ENCODE data around the gene THTPA. TPM values are rescaled to one million over a fixed set of nuclear protein-coding genes. Genes with fewer than 3 reads are reported as not detected.

Gene THTPA
- total and polyA plus RNA-seq, 2 of the 13 experiments (the other 11 are each of a cell fraction or from before 2014, with no cell fraction given): 7.4 to 8.7 TPM

- no peak for TF ChIP-seq ZNF597 (CRISPR knock-in tag; IDR thresholded peaks at IDR 0.05)
- TF ChIP-seq PBX2 (CRISPR knock-in tag; IDR thresholded peaks at IDR 0.05): no peak
- no peak for TF ChIP-seq PAF1 (CRISPR knock-in tag; IDR thresholded peaks at IDR 0.05)
- 0 out of 2 replicates have a peak, but pooled peaks have one; percentile 13 for TF ChIP-seq ZBTB7B (CRISPR knock-in tag; IDR thresholded peaks at IDR 0.05)
- TF ChIP-seq ZNF180 (CRISPR knock-in tag; IDR thresholded peaks at IDR 0.05; ENCODE audit: borderline replicate concordance, low read depth): no peak
- 0 out of 2 replicates have a peak, but pooled peaks have one; percentile 18 for TF ChIP-seq CHCHD3 (CRISPR knock-in tag; IDR thresholded peaks at IDR 0.05)
- peak; percentile 52; the same call in 1 of the 2 replicates for TF ChIP-seq ZC3H4 (CRISPR knock-in tag; IDR thresholded peaks at IDR 0.05; ENCODE audit: borderline replicate concordance)
- TF ChIP-seq PLSCR1 (CRISPR knock-in tag; IDR thresholded peaks at IDR 0.05; ENCODE audit: borderline replicate concordance): no peak
- 0 out of 2 replicates have a peak, but pooled peaks have one; percentile 16 for TF ChIP-seq ZNF724P (CRISPR knock-in tag; IDR thresholded peaks at IDR 0.05; ENCODE audit: borderline replicate concordance)
- TF ChIP-seq ELF4 (CRISPR knock-in tag; IDR thresholded peaks at IDR 0.05; ENCODE audit: borderline replicate concordance): no peak
- TF ChIP-seq ZNF350 (CRISPR knock-in tag; IDR thresholded peaks at IDR 0.05; ENCODE audit: borderline replicate concordance, low read depth): 0 out of 2 replicates have a peak, but pooled peaks have one; percentile 41
- 0 out of 2 replicates have a peak, but pooled peaks have one; percentile 4 for TF ChIP-seq PPARG (CRISPR knock-in tag; conservative IDR thresholded peaks at IDR 0.05)
- TF ChIP-seq ZNF550 (CRISPR knock-in tag; IDR thresholded peaks at IDR 0.05; ENCODE audit: borderline replicate concordance): 0 out of 2 replicates have a peak, but pooled peaks have one; percentile 68
- no peak for TF ChIP-seq DNMT1 (CRISPR knock-in tag; IDR thresholded peaks at IDR 0.05)
These were observed 52.4 kb downstream of the THTPA start (continued) for GRCh38 chr14:23608454-23608853.

Measured in HepG2 (cell line).